ENCODE results near the gene ABLIM2.

ABLIM2 gene

DNA sequence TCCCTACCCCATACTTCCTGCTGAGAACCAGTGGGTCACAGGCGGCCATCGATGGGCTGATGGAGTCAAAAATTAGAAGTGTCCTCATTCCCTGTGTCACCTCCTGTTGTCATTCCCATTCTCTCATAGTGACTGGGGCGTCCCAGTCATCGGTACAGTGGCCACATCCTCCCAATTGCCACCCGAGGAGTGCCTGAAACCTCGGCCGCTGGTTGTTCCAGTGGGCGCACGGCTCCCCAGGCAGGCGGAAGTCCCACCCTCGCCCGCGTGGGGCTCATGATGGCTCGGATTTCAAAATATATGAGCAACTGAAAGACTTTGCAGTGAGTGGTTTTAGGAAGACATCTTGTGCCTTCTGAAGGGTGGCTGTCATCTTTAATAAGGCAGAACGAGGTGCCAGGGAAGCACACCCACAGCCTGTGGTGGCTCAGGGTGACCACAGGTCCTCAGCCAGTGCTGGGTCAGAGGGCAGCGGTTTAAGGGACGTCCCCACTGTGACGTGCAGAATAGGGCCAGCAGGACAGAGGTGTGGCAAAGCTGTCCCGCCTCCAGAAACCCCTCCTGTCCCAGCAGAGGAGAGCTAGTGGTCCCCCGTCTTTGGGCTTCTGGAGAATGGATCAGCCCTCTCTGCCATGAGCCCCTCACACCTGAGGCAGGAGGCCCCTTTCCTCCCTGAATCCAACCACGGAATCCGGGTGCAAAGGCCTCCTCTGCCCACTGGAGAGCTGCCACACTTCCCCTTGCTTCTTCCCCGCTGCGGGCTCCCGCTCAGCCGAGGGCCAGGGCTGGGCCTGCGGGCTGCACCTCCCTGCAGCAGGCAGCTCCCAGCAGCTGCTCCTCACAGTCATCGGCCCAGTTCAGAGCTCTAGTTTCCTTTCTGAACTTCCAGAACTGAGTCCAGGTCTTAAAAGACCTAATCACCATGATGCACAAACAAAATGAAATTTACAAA is 90.4 kb downstream of the ABLIM2 start:
- no peak for DNase-seq
- Histone ChIP-seq H3K27me3 (ENCODE audit: insufficient read depth, low read length, poor library complexity) (no peaks in the 10 kb centered on the region), H3K4ac (ENCODE audit: low read depth, low read length) (no peak overlapping the region)

DNA sequence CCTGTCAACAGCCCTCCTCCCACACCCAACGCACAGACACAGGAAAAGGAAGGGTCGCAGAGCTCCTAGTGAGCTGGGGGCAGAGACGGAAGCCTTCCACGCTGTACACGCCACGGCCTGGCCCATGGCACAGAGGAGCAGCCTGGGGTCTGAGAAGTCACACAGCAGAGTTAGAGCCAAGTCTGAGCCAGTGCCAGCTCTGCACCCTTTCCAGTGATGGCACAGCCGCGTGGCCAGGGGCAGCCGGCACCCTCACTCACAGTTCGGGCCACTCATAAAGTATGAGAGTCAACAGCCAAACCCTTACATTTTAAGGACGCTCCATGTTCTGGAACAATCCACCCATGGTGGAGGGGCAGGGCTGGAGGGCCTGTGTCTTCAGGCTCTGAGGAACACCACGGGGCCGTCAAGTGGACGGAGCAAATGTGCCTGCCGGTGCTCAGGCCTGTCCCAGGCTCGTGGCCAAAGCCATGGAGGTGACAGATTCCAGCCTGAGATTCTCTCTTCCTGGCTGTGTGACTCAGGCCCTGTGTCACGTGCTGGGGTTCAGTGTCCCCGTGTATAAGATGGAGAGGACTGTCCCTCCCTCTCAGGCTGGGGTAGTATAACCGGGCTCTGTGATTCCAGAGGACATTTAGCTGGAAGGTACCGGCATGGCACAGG is 91.2 kb downstream of the ABLIM2 start:
- no peaks in the 10 kb centered on the region for H3K36me3 ChIP-seq (ENCODE audit: control insufficient read depth, insufficient read depth, low read length)
- no peaks in the 10 kb centered on the region for H3K79me2 ChIP-seq (ENCODE audit: control insufficient read depth, insufficient read depth, low read length)
- H3K23ac ChIP-seq (ENCODE audit: low read length) = no peak overlapping the region
- H3K4me1 ChIP-seq (ENCODE audit: control insufficient read depth, low read depth, low read length) = no peaks in the 10 kb centered on the region
- no CpG with 5 or more reads among the region's 20 CpGs for WGBS (ENCODE audit: extremely low coverage, insufficient coverage, low lambda C conversion rate)
- no peak overlapping the region for H4K5ac ChIP-seq (ENCODE audit: low read length)
- H3K27me3 ChIP-seq (ENCODE audit: insufficient read depth, low read length, poor library complexity) = no peaks in the 10 kb centered on the region
- H3K4me3 ChIP-seq (ENCODE audit: low read length) = no peak overlapping the region
- no peak overlapping the region for H3K4ac ChIP-seq (ENCODE audit: low read depth, low read length)
- no peak overlapping the region for H4K8ac ChIP-seq (ENCODE audit: low read depth, low read length)
- no peak for DNase-seq
- no peak overlapping the region for H2AK5ac ChIP-seq (ENCODE audit: low read length)
- no peak overlapping the region for H3K56ac ChIP-seq (ENCODE audit: low read length)
- H3K27ac ChIP-seq (ENCODE audit: low read depth, low read length) = no peak overlapping the region
- no peak overlapping the region for H2BK120ac ChIP-seq (ENCODE audit: low read depth, low read length)
- H3K79me1 ChIP-seq (ENCODE audit: low read length) = no peaks in the 10 kb centered on the region
- no peak overlapping the region for H2BK5ac ChIP-seq (ENCODE audit: low read length)
- H3K9ac ChIP-seq (ENCODE audit: low read length) = no peak overlapping the region
- no peak overlapping the region for H3K4me2 ChIP-seq (ENCODE audit: low read length)
- no peak overlapping the region for H3K18ac ChIP-seq (ENCODE audit: low read length)
- H2BK15ac ChIP-seq (replicated peaks; ENCODE audit: low read depth) = no peak overlapping the region

More for the DNA sequence above, 90.4 kb downstream of the ABLIM2 start:
- H2BK15ac ChIP-seq (replicated peaks; ENCODE audit: low read depth) = no peak overlapping the region
- H3K18ac ChIP-seq (ENCODE audit: low read length) = no peak overlapping the region
- no peak overlapping the region for H3K27ac ChIP-seq (ENCODE audit: low read depth, low read length)
- H2BK120ac ChIP-seq (ENCODE audit: low read depth, low read length) = no peak overlapping the region
- H3K4me3 ChIP-seq (ENCODE audit: low read length) = no peak overlapping the region
- no CpG with 5 or more reads among the region's 28 CpGs for WGBS (ENCODE audit: extremely low coverage, insufficient coverage, low lambda C conversion rate)
- H3K56ac ChIP-seq (ENCODE audit: low read length) = no peak overlapping the region
- no peak overlapping the region for H3K4me2 ChIP-seq (ENCODE audit: low read length)
- no peak overlapping the region for H2AK5ac ChIP-seq (ENCODE audit: low read length)
- no peak overlapping the region for H3K9ac ChIP-seq (ENCODE audit: low read length)
- H2BK5ac ChIP-seq (ENCODE audit: low read length) = no peak overlapping the region
- no peaks in the 10 kb centered on the region for H3K36me3 ChIP-seq (ENCODE audit: control insufficient read depth, insufficient read depth, low read length)
- no peak overlapping the region for H4K5ac ChIP-seq (ENCODE audit: low read length)
- H3K79me2 ChIP-seq (ENCODE audit: control insufficient read depth, insufficient read depth, low read length) = no peaks in the 10 kb centered on the region
- no peaks in the 10 kb centered on the region for H3K4me1 ChIP-seq (ENCODE audit: control insufficient read depth, low read depth, low read length)
- no peak overlapping the region for H4K8ac ChIP-seq (ENCODE audit: low read depth, low read length)
- H3K79me1 ChIP-seq (ENCODE audit: low read length) = no peaks in the 10 kb centered on the region
- H3K23ac ChIP-seq (ENCODE audit: low read length) = no peak overlapping the region

DNA sequence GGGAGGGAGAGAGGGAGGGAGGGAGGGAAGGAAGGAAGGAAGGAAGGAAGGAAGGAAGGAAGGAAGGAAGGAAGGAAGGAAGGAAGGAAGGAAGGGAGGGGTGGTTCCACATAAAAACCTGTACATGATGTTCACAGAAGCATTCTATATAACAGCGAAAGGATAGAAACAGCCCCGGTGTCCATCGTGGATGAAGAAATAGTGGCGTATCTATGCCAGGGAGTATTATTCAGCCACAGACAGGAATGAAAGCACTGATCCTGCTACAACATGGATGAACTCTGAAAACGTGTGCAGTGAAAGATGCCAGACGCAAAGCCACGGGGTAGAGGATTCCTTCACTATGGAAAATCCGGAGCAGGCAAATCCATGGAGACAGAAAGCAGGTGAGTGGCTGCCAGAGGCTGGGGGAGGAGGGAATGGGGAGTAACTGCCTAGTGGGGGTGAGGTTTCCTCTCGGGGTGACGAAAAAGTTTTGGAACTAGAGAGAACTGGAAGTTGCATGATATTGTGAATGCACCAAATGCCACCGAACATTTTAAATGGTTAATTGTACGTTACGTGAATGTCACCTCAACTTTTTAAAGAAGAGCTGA is 92.2 kb downstream of the ABLIM2 start:
- Histone ChIP-seq H3K27ac (ENCODE audit: low read depth, low read length) (no peak overlapping the region), H3K23ac (ENCODE audit: low read length) (no peak overlapping the region), H3K4me1 (ENCODE audit: control insufficient read depth, low read depth, low read length) (no peaks in the 10 kb centered on the region), H4K8ac (ENCODE audit: low read depth, low read length) (no peak overlapping the region), H3K4ac (ENCODE audit: low read depth, low read length) (no peak overlapping the region), H2AK5ac (ENCODE audit: low read length) (no peak overlapping the region), H3K56ac (ENCODE audit: low read length) (no peak overlapping the region), H3K4me3 (ENCODE audit: low read length) (no peak overlapping the region), H3K27me3 (ENCODE audit: insufficient read depth, low read length, poor library complexity) (no peaks in the 10 kb centered on the region), H3K18ac (ENCODE audit: low read length) (no peak overlapping the region), H2BK5ac (ENCODE audit: low read length) (no peak overlapping the region), H2BK120ac (ENCODE audit: low read depth, low read length) (no peak overlapping the region), H3K36me3 (ENCODE audit: control insufficient read depth, insufficient read depth, low read length) (no peaks in the 10 kb centered on the region), H3K9ac (ENCODE audit: low read length) (no peak overlapping the region), H3K4me2 (ENCODE audit: low read length) (no peak overlapping the region), H3K79me1 (ENCODE audit: low read length) (no peaks in the 10 kb centered on the region), H4K5ac (ENCODE audit: low read length) (no peak overlapping the region), H2BK15ac (replicated peaks; ENCODE audit: low read depth) (no peak overlapping the region), H3K79me2 (ENCODE audit: control insufficient read depth, insufficient read depth, low read length) (no peaks in the 10 kb centered on the region)
- no peak for DNase-seq
- WGBS (ENCODE audit: extremely low coverage, insufficient coverage, low lambda C conversion rate) = no CpG with 5 or more reads among the region's 13 CpGs

DNA sequence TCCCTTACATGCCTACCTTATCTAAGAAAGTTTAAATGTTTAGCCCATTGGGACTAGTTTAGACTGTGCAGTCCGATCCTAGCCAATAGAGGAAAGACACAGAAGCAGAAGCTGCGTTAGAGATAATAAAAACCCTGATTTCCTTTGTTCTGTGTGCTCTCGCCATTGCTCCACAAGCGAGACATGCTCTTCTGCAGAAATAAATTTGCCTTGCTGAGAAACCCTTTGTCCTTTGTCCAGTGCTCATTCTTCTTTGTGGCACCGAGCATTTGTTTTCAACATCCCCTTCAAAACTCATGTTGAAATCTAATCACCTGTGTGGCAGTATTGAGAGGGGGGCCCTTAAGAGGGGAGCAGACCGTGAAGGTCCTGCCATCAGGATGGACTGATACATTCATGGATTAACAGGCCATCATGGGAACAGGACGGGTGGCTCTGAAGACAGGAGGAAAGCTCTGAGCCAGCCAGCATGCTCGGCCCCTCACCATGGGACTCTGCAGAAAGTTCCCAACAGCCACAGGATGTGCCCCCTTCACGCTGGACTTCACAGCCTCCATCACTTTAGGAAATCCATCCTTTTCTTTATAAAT is 94.5 kb downstream of the ABLIM2 start:
- Histone ChIP-seq H2BK120ac (ENCODE audit: low read depth, low read length) (no peak overlapping the region), H3K79me2 (ENCODE audit: control insufficient read depth, insufficient read depth, low read length) (no peaks in the 10 kb centered on the region), H3K79me1 (ENCODE audit: low read length) (no peaks in the 10 kb centered on the region), H4K8ac (ENCODE audit: low read depth, low read length) (no peak overlapping the region), H3K36me3 (ENCODE audit: control insufficient read depth, insufficient read depth, low read length) (no peaks in the 10 kb centered on the region), H3K56ac (ENCODE audit: low read length) (no peak overlapping the region), H3K4me1 (ENCODE audit: control insufficient read depth, low read depth, low read length) (no peaks in the 10 kb centered on the region), H4K5ac (ENCODE audit: low read length) (no peak overlapping the region), H3K4me2 (ENCODE audit: low read length) (no peak overlapping the region), H2BK15ac (replicated peaks; ENCODE audit: low read depth) (no peak overlapping the region), H2BK5ac (ENCODE audit: low read length) (no peak overlapping the region), H3K18ac (ENCODE audit: low read length) (no peak overlapping the region), H3K4me3 (ENCODE audit: low read length) (no peak overlapping the region), H3K23ac (ENCODE audit: low read length) (no peak overlapping the region), H3K9ac (ENCODE audit: low read length) (no peak overlapping the region), H2AK5ac (ENCODE audit: low read length) (no peak overlapping the region), H3K27ac (ENCODE audit: low read depth, low read length) (no peak overlapping the region), H3K27me3 (ENCODE audit: insufficient read depth, low read length, poor library complexity) (no peaks in the 10 kb centered on the region), H3K4ac (ENCODE audit: low read depth, low read length) (no peak overlapping the region)
- WGBS (ENCODE audit: extremely low coverage, insufficient coverage, low lambda C conversion rate) = no CpG with 5 or more reads among the region's 9 CpGs
- DNase-seq = no peak

DNA sequence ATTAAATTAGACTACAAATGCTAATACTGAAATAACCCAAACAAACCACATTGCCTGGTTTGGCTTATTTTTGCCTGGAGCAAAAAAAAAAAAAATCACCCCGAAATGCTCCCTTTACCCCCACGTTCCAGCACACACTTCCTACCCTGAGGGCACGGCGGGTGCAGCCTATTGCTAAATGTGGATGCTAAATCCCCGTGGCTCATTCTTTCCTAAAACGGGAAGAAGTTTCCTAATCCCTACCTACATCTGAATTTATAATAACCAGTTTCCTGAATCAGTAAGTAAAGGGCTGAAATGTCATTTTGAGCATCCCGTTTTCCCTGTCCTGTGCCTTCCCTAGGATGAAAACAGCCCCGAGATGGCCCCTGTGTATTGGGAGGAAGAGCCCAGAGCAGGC is 97.0 kb downstream of the ABLIM2 start:
- H4K8ac ChIP-seq (ENCODE audit: low read depth, low read length) = no peak overlapping the region
- H4K5ac ChIP-seq (ENCODE audit: low read length) = no peak overlapping the region
- no peaks in the 10 kb centered on the region for H3K27me3 ChIP-seq (ENCODE audit: insufficient read depth, low read length, poor library complexity)
- no peak overlapping the region for H3K4me2 ChIP-seq (ENCODE audit: low read length)
- H3K4ac ChIP-seq (ENCODE audit: low read depth, low read length) = no peak overlapping the region
- H3K79me1 ChIP-seq (ENCODE audit: low read length) = no peaks in the 10 kb centered on the region
- no peak overlapping the region for H3K27ac ChIP-seq (ENCODE audit: low read depth, low read length)
- H2BK15ac ChIP-seq (replicated peaks; ENCODE audit: low read depth) = no peak overlapping the region
- no peaks in the 10 kb centered on the region for H3K79me2 ChIP-seq (ENCODE audit: control insufficient read depth, insufficient read depth, low read length)
- no peak overlapping the region for H3K18ac ChIP-seq (ENCODE audit: low read length)
- no CpG with 5 or more reads among the region's 8 CpGs for WGBS (ENCODE audit: extremely low coverage, insufficient coverage, low lambda C conversion rate)
- H2AK5ac ChIP-seq (ENCODE audit: low read length) = no peak overlapping the region
- no peak overlapping the region for H2BK120ac ChIP-seq (ENCODE audit: low read depth, low read length)
- no peaks in the 10 kb centered on the region for H3K36me3 ChIP-seq (ENCODE audit: control insufficient read depth, insufficient read depth, low read length)
- no peaks in the 10 kb centered on the region for H3K4me1 ChIP-seq (ENCODE audit: control insufficient read depth, low read depth, low read length)
- H2BK5ac ChIP-seq (ENCODE audit: low read length) = no peak overlapping the region
- no peak for DNase-seq
- H3K23ac ChIP-seq (ENCODE audit: low read length) = no peak overlapping the region
- H3K9ac ChIP-seq (ENCODE audit: low read length) = no peak overlapping the region
- H3K4me3 ChIP-seq (ENCODE audit: low read length) = no peak overlapping the region
- H3K56ac ChIP-seq (ENCODE audit: low read length) = no peak overlapping the region

Measured in mesendoderm (in vitro differentiated cells).